NCI-H1930 (cell line): ENCODE data around the gene CAB39.

Experiments used
- DNase-seq, 2 experiments: peaks; one replicate each; lab custom pipeline; 2025; lab: John Stamatoyannopoulos, UW

CAB39 gene

DNA sequence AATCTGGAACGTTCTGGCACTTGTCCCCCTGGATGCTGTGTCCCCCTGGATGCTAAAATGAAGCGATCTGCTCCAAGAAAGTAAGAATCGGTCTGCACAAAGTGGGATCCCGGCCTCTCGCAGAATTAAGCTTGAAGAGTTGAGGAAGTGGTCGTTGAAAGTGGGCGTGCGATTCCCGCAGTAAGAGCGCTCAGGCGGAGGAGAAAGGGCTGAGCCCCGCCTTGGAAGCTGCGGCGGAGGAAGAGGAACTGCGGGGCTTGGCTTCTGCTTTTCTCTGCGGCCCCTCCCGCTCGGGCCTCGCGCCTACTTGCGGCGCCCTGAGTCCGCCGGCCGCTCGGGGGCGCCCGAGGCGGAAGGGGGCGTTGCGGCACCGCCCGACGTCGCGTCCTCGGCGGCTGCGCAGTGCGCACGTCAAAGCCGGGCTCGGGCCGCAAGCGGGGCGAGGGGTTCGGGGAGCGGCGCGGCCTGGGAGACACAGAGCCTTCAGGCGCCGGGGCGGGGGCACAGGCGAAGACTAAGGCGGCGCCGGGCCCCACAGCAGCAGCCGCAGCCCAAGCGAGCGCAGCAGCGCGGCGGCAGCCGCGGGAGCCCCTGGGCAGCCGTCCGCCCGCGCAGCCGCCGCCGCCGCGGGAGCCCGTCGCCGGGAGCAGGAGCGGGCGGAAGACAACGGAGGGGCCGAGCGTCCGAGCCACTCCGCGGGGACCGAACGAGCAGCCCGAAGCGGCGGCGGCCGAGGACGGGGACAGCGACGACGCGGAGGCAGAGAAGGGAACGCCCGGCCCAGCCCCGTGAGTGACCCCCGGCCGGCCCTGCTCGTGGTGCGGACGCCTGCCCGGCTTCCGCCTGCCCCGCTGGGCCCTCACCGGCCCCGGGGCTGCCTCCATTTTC lies at the start of gene CAB39:
Gene CAB39, plus strand, starts transcription at position 400 of the 888 bp plus-strand sequence. CDS start 47,160 bp downstream, outside the sequence.
- peak; percentile 76 to 91 for DNase-seq

DNA sequence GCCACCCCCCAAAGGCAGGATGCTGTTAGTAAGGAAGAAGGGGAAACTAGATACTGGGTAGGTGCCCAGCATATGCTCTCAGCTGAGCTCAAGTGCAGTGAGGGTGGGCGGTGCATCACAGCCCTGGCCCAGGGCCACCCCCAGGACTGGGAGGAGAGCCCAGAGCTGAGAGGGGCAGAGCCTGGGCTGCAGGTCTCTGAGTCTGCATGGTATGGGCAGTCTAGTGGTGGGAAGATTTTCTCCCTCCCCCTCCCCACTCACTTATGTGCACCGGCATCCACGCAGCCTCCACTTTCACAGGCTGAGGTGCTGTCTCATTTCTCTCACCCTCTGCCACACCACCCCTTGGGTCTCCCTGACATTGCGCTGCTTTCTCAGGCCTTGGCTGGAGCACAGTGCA lies 48.5 kb upstream of the CAB39 start:
- no peak for DNase-seq

DNA sequence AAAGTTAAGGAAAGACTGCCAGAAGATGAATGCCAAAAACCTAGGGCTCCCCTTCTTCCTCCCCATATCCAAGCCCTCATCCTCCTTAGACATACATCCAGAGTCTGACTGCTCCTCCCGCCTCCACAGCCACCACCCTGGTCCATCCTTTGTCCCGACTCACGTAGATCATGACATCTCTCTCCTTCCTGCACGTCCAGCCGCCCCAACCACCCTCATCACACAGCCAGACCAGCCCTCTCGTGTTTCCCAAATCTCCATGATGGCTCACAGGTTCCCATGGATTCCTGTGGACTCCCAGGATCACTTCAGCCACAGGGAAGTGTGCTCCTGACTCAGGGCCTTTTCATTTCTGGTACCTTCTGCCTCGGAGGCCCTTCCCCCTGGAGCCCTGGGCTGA lies 47.8 kb upstream of the CAB39 start:
- DNase-seq = no peak

GRCh38 chr2:230665263-230665691 lies 47.4 kb upstream of the CAB39 start:
- no peak for DNase-seq

DNA sequence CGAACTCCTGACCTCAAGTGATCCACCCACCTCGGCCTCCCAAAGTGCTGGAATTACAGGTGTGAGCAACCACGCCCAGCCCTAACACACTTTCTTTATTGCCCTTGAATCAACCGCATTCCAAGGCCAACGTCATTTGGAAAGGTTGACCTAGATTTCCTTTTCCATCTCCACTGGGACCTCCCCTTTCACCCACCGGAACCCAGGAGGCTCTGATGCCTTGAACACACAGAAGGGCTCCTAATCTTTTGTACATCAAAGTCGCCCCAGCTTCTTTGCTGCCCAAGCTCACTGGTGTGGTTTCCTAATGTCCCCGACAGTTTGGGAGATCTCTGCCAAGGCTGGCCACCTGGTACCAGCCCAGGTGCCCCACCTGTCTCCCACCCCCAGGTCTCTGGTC lies 46.2 kb upstream of the CAB39 start:
- DNase-seq = no peak

DNA sequence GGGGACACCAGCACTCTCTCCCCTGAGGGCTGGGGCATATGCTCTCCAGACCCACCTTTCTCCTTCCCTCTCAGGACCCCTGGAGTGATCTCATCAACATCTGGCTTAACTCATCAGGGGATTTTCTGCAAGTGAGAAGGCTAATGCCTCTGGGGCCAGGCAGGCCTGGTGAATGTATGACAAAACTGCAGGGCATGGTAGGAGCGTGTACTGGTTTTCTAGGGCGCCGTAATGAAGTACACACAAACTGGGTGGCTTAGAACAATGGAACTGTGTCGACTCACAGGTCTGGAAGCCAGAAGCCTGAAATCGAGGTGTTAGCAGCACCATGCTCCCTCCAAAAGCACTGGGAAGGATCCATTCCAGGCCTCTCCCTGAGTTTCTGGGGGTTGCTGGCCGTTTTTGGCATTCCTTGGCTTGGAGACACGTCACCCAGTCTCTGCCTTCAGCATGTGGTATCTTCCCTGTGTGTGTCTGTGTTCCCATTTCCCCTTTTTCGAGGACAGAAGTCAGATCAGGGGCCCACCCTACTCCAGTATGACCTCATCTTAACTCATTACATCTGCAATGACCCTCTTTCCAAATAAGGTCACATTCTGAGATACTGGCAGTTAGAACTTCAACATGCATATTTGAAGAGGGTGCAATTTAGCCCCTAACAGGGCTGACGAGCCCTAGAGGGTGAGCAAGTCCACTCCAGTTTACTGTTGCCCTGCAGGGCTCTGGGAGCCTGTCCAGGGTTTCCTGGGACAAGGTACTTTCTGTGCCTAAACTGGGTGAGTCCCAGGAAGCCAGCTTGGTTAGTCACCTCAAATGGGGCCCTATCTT lies 45.5 kb upstream of the CAB39 start:
- DNase-seq = no peak

DNA sequence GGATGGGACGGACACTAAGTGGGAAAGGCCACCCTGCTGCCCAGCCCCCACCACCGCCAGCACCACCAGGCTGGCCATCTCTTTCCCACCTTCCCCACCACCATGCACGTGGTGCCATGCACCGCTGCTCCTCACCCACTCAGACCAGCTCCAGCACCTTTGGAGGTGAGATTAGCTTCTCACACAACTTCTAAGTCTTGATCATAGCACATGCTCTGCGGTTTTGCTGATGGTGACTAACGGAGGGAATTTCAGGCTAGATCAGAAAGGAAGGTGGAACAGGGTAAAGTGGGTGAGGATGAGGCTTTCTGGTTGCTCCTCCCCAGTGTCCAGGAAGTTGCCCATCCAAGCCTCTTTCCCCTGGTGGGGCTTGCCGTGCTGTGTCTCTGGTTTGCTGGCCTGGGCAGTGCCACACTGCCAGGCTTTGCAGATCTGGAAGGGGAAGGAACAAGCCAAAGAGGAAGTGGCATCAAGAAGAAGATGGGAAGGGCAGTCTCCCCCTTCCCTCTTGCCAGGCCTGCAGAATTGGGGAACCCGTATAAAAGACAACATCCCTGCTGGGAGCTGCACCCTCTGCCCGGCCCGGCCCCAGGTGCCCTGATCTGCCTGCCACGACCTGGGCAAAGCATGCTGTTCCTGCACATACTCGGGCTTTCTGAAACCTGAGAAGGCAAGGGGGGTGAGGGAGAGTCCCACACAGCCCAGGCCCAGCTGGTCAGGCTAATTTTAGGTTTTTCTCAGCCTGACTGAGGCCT lies 44.3 kb upstream of the CAB39 start:
- DNase-seq = no peak

- DNase-seq = no peak
These were observed 43.7 kb upstream of the CAB39 start for GRCh38 chr2:230668939-230669303.

DNA sequence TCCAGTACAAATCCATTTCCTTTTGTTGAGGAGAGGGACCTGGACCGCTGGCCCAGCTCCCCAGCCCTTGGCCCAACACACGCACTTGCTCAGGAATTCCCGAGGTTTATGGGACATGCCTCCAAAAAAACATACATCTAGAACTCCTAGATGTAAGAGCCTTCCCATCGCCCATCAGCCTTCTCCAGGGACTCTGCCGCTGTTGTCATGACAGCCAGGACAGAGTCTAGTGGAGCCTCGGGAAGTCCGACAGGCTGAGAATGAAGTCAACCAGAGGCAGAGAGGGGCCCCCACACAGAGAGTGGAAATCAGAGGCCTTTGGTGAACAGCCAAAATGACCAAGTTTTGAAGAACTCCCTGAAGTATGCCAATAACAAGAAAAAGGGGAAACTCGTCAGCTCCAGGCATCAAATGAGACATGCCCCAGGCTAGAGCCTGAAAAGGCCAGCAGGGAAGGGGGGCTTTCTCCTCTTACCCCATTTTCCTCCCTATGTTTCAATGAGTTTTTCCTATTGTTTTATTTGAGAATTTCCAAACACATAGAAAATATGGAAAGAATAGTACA lies 43.2 kb upstream of the CAB39 start:
- no peak for DNase-seq

- DNase-seq = no peak
These were observed 41.5 kb upstream of the CAB39 start for GRCh38 chr2:230671117-230671516.

GRCh38 chr2:230672836-230673235 lies 39.8 kb upstream of the CAB39 start:
- no peak for DNase-seq

DNA sequence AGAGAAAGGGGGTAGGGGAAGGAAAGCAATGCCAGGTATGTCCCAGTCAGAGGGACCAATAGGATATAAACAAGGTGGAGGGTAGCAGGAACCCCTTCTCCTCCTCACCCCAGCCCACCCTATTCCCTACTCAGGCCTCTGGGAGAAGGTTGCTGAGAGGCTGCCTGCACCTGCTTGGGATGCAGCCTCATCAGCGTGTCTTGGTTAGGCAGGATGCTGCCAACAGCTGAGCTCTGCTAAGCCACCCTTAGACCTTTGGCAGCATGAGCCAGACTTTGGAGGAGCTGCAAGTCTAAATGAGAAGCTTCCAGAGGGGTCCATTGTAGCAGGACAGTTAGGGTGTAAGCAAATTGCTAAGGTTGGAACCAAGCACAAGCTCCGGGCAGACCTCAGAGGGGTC lies 38.2 kb upstream of the CAB39 start:
- DNase-seq = no peak

DNA sequence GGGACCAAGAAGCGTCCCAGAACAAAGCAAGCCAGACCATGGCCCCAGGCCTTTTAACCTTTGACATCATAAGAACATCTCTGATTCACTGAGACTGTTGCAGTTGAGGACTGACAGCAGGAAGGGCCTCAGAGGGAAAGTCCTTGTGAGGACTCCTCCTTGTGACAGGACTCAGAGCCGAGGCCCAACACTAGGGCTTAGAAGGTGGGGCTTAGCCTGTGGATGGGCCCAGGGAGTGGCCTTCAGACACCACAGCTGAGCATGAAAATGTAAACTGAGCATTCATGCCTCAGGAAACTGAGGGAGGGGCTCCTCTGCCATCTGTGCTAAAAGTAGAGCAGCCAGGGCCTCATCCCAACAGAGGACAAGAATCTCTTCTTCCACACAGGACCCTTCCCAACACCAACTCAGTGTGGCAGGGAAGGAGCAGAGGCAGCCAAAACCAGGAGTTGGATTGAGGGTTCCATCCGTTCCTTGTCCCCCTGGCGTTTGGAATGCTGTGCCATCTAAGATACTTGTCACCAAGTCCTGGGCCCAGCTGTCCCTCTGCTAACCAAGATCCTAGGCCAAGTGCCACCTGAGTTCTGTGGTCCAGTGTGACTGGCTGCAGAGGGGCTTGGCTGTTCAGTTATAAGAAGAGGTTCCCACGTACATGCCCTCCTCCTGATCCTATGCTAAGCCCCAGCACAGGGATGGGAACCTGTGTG lies 37.5 kb upstream of the CAB39 start:
- no peak for DNase-seq

- no peak for DNase-seq
These were observed 36.1 kb upstream of the CAB39 start for GRCh38 chr2:230676546-230676945.

GRCh38 chr2:230677201-230677946 lies 35.3 kb upstream of the CAB39 start:
- no peak for DNase-seq

DNA sequence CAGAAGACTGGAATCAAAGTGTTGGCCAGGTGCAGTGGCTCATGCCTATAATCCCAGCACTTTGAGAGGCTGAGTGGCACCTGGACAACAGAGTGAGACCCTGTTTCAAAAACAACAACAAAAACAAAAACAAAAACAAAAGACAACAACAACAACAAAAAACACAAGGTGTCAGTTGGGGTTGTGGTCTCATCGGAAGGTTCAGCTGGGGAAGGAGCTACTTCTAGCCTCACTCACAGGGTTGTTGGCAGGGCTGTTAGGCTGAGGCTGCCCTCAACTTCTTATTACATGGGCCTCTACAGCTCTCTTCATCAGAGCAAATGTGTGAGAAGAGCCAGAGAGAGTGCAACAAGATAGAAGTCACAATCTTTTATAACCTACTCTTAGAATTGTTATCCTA lies 34.6 kb upstream of the CAB39 start:
- no peak for DNase-seq

DNA sequence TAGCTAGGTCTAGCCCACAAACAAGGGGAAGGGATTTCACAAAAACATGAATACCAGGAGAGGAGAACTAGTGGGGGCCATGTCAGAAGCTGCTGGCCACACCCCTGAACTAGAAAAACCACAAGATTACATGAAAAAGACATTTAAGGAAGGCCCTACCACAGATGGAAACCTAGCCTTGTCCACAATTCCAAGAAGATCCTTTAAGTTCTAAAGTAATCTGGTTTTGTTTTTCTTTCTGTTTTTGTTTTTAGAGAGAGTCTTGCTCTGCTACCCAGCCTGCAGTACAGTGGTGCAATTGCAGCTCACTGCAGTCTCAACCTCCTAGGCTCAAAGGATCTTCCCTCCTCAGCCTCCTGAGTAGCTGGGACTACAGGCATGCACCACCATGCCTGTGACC lies 34.2 kb upstream of the CAB39 start:
- DNase-seq = no peak

- DNase-seq = no peak
These were observed 32.0 kb upstream of the CAB39 start for GRCh38 chr2:230680463-230681170.

GRCh38 chr2:230681171-230681545 lies 31.5 kb upstream of the CAB39 start:
- no peak for DNase-seq

- DNase-seq = no peak
These were observed 30.1 kb upstream of the CAB39 start for GRCh38 chr2:230682546-230682945.
